Liver (tissue), 9 donors: ENCODE measurements around the gene SYT6. TPM values are rescaled to one million over a fixed set of nuclear protein-coding genes. Genes with fewer than 3 reads are reported as not detected.
"Not testable (repeated sequence)": the region's sequence is repeated elsewhere in the genome, so short reads cannot be mapped to it uniquely, and the experiment has no call there.

Source experiments
- DNase-seq: peaks from one replicate; pipeline ENCODE4 v3.0.0-alpha.2; 2017; ENCODE audit warnings: low spot score
- H3K27ac ChIP-seq, 2 donors: one replicate each; pipeline ENCODE4 v1.7.0; 2013; ENCODE audit warnings: inconsistent platforms in 2 of 2, low read length in 2 of 2, control low read depth in 1 of 2, low read depth in 1 of 2, mild to moderate bottlenecking in 1 of 2
- H3K27me3 ChIP-seq, 4 donors: one replicate each; pipeline versions ENCODE4 v1.6.1 to v1.7.0; 2013; ENCODE audit warnings: low read length in 3 of 4, inconsistent platforms in 1 of 4, mild to moderate bottlenecking in 1 of 4, moderate library complexity in 1 of 4; ENCODE audit not compliant: control insufficient read depth in 4 of 4, insufficient read depth in 4 of 4
- H3K36me3 ChIP-seq, 4 donors: one replicate each; pipeline versions ENCODE4 v1.6.1 to v1.7.0; 2013; ENCODE audit warnings: low read length in 3 of 4, mild to moderate bottlenecking in 3 of 4, low read depth in 1 of 4, moderate library complexity in 1 of 4; ENCODE audit not compliant: control insufficient read depth in 4 of 4, insufficient read depth in 3 of 4
- H3K4me1 ChIP-seq, 4 donors: one replicate each; pipeline versions ENCODE4 v1.6.1 to v1.7.0; 2013; ENCODE audit warnings: low read length in 3 of 4, mild to moderate bottlenecking in 3 of 4, moderate library complexity in 1 of 4; ENCODE audit not compliant: control insufficient read depth in 4 of 4, insufficient read depth in 4 of 4
- H3K4me3 ChIP-seq, 3 donors: one replicate each; pipeline versions ENCODE4 v1.6.1 to v1.7.0; 2013; ENCODE audit warnings: low read length in 3 of 3, control low read depth in 1 of 3, low read depth in 1 of 3, mild to moderate bottlenecking in 1 of 3
- H3K9ac ChIP-seq, 2 donors: one replicate each; pipeline ENCODE4 v1.7.0; 2013; ENCODE audit warnings: low read length in 2 of 2, mild to moderate bottlenecking in 2 of 2, moderate library complexity in 2 of 2, control low read depth in 1 of 2, low read depth in 1 of 2
- H3K9me3 ChIP-seq, 4 donors: one replicate each; pipeline versions ENCODE4 v1.6.1 to v1.7.0; 2013; ENCODE audit warnings: low read length in 3 of 4; ENCODE audit not compliant: control insufficient read depth in 4 of 4
- EGR1 ChIP-seq, 2 donors: IDR thresholded peaks; 2 replicates each; pipeline ENCODE4 v1.6.1; 2016 to 2018; ENCODE audit warnings: antibody characterized with exemption in 2 of 2, low read depth in 2 of 2
- FOXA1 ChIP-seq: IDR thresholded peaks from 2 replicates; pipeline ENCODE4 v1.6.1; 2016; ENCODE audit warnings: antibody characterized with exemption
- FOXA2 ChIP-seq: IDR thresholded peaks from 2 replicates; pipeline ENCODE4 v1.6.1; 2016; ENCODE audit warnings: antibody characterized with exemption
- GABPA ChIP-seq, 2 donors: IDR thresholded peaks in 1 of 2; conservative IDR thresholded peaks in 1 of 2; 2 replicates each; pipeline ENCODE4 v1.6.1; 2016; ENCODE audit warnings: antibody characterized with exemption in 2 of 2, mild to moderate bottlenecking in 1 of 2, moderate library complexity in 1 of 2
- HNF4A ChIP-seq, 2 donors: conservative IDR thresholded peaks; 2 replicates each; pipeline ENCODE4 v1.6.1; 2016; ENCODE audit warnings: antibody characterized with exemption in 2 of 2, mild to moderate bottlenecking in 2 of 2
- HNF4G ChIP-seq: IDR thresholded peaks from 2 replicates; pipeline ENCODE4 v1.6.1; 2016; ENCODE audit warnings: antibody characterized with exemption
- JUND ChIP-seq, 2 donors: IDR thresholded peaks; 2 replicates each; pipeline ENCODE4 v1.6.1; 2016; ENCODE audit warnings: antibody characterized with exemption in 2 of 2
- NR2F2 ChIP-seq: IDR thresholded peaks from 2 replicates; pipeline ENCODE4 v1.6.1; 2016; ENCODE audit warnings: antibody characterized with exemption
- RAD21 ChIP-seq, 2 donors: IDR thresholded peaks; 2 replicates each; pipeline ENCODE4 v1.6.1; 2016; ENCODE audit warnings: antibody characterized with exemption in 2 of 2, mild to moderate bottlenecking in 2 of 2
- SP1 ChIP-seq: IDR thresholded peaks from 2 replicates; pipeline ENCODE4 v1.6.1; 2018; ENCODE audit warnings: antibody characterized with exemption, mild to moderate bottlenecking
- YY1 ChIP-seq: IDR thresholded peaks from 2 replicates; pipeline ENCODE4 v1.6.1; 2016; ENCODE audit warnings: antibody characterized with exemption, mild to moderate bottlenecking
- WGBS: extraction: QIAGEN DNeasy Blood & Tissue Kit; methylation state at CpG from one replicate; pipeline ENCODE4 v1.1.7; 2013; 5-methylcytosine and 5-hydroxymethylcytosine counted together
- polyA plus RNA-seq, 2 donors: library from polyadenylated mRNA; stranded (reverse) in 1 of 2; unstranded in 1 of 2; fragments of 200-250 nt in 1 of 2; fragments of >200 nt in 1 of 2; fragmentation: Nextera tagmentation in 1 of 2; extraction: Ambion mirVana in 1 of 2; gene quantifications; one replicate each; pipeline versions ENCODE4 v1.2.1 to v1.2.3, GENCODE V29; 2013 to 2015
- total RNA-seq, 2 donors: library from RNA; depleted of rRNA; stranded (reverse); fragments of >200 nt; gene quantifications; one replicate each; pipeline ENCODE4 v1.2.3, GENCODE V29; 2014
- TF ChIP-seq, protein P1 (sequence below): fragments of 150-350 bp; IDR thresholded peaks from 2 replicates; pipeline ENCODE4 v1.5.1; 2017; ENCODE audit warnings: improper control_type of control experiment, low read depth, low read length; ENCODE audit not compliant: missing input control
- TF ChIP-seq, protein P2 (sequence below): IDR thresholded peaks from 2 replicates; pipeline ENCODE4 v1.6.1; 2016; ENCODE audit warnings: antibody characterized with exemption
- TF ChIP-seq, protein P3 (sequence below): IDR thresholded peaks from 2 replicates; pipeline ENCODE4 v1.6.1; 2016; ENCODE audit warnings: antibody characterized with exemption, mild to moderate bottlenecking
- TF ChIP-seq, protein P4 (sequence below): IDR thresholded peaks from 2 replicates; pipeline ENCODE4 v1.6.1; 2016; ENCODE audit warnings: antibody characterized with exemption
- TF ChIP-seq, protein P5 (sequence below): IDR thresholded peaks from 2 replicates; pipeline ENCODE4 v1.6.1; 2016; ENCODE audit warnings: antibody characterized with exemption
- donor health status: healthy.
- donor health status: healthy.
- donor health status: healthy.
- donor health status: healthy.
- donor health status: healthy.

Gene SYT6
- total and polyA plus RNA-seq, 4 donors, result under 0.01 to 0.17 TPM; not detected in 2

DNA sequence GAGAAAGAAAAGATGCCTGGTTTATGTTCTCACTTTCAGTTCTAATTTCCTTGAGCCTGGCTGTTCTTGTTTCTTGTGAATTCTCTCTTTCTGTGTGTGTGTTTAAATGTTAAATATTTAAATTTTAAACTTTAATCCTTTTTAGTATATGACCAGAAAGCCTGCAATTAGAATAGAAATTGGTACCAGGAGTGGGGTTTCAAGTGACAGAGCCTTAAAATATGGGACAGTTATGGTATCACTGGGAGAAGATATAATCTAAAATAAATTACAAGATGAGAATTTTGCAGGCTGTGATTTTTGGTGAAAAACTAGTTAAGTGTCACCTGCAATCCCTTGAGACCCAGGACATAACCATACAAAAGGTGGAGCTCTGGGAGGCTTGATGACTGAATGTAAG lies 81.4 kb downstream of the SYT6 start:
- TF ChIP-seq SP1, result no peak
- no peak for TF ChIP-seq YY1
- TF ChIP-seq, protein P1, sequence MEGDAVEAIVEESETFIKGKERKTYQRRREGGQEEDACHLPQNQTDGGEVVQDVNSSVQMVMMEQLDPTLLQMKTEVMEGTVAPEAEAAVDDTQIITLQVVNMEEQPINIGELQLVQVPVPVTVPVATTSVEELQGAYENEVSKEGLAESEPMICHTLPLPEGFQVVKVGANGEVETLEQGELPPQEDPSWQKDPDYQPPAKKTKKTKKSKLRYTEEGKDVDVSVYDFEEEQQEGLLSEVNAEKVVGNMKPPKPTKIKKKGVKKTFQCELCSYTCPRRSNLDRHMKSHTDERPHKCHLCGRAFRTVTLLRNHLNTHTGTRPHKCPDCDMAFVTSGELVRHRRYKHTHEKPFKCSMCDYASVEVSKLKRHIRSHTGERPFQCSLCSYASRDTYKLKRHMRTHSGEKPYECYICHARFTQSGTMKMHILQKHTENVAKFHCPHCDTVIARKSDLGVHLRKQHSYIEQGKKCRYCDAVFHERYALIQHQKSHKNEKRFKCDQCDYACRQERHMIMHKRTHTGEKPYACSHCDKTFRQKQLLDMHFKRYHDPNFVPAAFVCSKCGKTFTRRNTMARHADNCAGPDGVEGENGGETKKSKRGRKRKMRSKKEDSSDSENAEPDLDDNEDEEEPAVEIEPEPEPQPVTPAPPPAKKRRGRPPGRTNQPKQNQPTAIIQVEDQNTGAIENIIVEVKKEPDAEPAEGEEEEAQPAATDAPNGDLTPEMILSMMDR, result no peak
- TF ChIP-seq, protein P2, sequence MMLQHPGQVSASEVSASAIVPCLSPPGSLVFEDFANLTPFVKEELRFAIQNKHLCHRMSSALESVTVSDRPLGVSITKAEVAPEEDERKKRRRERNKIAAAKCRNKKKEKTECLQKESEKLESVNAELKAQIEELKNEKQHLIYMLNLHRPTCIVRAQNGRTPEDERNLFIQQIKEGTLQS, result no peak
- TF ChIP-seq GABPA (IDR thresholded peaks at IDR 0.05 in 1 of 2, conservative IDR thresholded peaks at IDR 0.05 in 1 of 2), result no peak
- no peak for TF ChIP-seq HNF4A (conservative IDR thresholded peaks at IDR 0.05)
- TF ChIP-seq JUND (IDR thresholded peaks at IDR 0.05), result no peak
- TF ChIP-seq, protein P3, sequence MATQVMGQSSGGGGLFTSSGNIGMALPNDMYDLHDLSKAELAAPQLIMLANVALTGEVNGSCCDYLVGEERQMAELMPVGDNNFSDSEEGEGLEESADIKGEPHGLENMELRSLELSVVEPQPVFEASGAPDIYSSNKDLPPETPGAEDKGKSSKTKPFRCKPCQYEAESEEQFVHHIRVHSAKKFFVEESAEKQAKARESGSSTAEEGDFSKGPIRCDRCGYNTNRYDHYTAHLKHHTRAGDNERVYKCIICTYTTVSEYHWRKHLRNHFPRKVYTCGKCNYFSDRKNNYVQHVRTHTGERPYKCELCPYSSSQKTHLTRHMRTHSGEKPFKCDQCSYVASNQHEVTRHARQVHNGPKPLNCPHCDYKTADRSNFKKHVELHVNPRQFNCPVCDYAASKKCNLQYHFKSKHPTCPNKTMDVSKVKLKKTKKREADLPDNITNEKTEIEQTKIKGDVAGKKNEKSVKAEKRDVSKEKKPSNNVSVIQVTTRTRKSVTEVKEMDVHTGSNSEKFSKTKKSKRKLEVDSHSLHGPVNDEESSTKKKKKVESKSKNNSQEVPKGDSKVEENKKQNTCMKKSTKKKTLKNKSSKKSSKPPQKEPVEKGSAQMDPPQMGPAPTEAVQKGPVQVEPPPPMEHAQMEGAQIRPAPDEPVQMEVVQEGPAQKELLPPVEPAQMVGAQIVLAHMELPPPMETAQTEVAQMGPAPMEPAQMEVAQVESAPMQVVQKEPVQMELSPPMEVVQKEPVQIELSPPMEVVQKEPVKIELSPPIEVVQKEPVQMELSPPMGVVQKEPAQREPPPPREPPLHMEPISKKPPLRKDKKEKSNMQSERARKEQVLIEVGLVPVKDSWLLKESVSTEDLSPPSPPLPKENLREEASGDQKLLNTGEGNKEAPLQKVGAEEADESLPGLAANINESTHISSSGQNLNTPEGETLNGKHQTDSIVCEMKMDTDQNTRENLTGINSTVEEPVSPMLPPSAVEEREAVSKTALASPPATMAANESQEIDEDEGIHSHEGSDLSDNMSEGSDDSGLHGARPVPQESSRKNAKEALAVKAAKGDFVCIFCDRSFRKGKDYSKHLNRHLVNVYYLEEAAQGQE, result no peak
- no peak for TF ChIP-seq RAD21 (IDR thresholded peaks at IDR 0.05)
- no peak for TF ChIP-seq FOXA2
- TF ChIP-seq, protein P4, sequence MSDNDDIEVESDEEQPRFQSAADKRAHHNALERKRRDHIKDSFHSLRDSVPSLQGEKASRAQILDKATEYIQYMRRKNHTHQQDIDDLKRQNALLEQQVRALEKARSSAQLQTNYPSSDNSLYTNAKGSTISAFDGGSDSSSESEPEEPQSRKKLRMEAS, result no peak
- TF ChIP-seq, protein P5, sequence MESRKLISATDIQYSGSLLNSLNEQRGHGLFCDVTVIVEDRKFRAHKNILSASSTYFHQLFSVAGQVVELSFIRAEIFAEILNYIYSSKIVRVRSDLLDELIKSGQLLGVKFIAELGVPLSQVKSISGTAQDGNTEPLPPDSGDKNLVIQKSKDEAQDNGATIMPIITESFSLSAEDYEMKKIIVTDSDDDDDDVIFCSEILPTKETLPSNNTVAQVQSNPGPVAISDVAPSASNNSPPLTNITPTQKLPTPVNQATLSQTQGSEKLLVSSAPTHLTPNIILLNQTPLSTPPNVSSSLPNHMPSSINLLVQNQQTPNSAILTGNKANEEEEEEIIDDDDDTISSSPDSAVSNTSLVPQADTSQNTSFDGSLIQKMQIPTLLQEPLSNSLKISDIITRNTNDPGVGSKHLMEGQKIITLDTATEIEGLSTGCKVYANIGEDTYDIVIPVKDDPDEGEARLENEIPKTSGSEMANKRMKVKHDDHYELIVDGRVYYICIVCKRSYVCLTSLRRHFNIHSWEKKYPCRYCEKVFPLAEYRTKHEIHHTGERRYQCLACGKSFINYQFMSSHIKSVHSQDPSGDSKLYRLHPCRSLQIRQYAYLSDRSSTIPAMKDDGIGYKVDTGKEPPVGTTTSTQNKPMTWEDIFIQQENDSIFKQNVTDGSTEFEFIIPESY, result no peak
- TF ChIP-seq HNF4G, result no peak
- TF ChIP-seq EGR1 (IDR thresholded peaks at IDR 0.05; ENCODE audit: low read depth in 2 of 2), result no peak
- no peak for TF ChIP-seq NR2F2
- TF ChIP-seq FOXA1, result no peak
- no peaks in the 10 kb centered on the region for H3K4me1 ChIP-seq
- no peaks in the 10 kb centered on the region for H3K36me3 ChIP-seq

DNA sequence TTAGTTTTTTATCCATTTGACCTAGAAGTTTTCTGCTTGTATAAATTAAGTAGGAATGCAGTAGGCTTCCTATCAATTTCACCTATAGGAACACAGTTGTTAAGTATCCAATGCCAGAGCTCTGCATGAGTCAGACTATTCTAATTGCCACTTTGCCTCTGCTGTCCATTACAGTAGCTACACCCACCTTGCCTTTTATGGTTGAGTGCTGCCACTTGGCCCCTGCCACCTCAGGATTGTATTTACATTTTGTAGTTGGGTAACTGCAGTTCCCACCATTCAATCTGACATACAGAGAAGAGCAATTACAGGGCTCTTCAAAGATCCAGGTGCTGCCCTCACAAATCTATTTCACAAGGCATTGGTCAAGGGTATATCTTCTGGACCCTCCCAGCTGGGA lies 83.9 kb downstream of the SYT6 start:
- H3K27me3 ChIP-seq, H3K9ac ChIP-seq, H3K4me3 ChIP-seq, H3K36me3 ChIP-seq, DNase-seq, H3K27ac ChIP-seq, H3K4me1 ChIP-seq: not testable (repeated sequence)
- peaks cover 0 to 12% (median 4%) of the 10 kb centered on the region in 4 donors for H3K9me3 ChIP-seq

More for the DNA sequence above, 81.4 kb downstream of the SYT6 start:
- Histone ChIP-seq H3K9me3 (peaks cover 0 to 12% (median 4%) of the 10 kb centered on the region in 4 donors), H3K9ac (no peak overlapping the region), H3K27ac (no peak overlapping the region), H3K27me3 (no peaks in the 10 kb centered on the region), H3K4me3 (no peak overlapping the region)
- DNase-seq, result no peak

DNA sequence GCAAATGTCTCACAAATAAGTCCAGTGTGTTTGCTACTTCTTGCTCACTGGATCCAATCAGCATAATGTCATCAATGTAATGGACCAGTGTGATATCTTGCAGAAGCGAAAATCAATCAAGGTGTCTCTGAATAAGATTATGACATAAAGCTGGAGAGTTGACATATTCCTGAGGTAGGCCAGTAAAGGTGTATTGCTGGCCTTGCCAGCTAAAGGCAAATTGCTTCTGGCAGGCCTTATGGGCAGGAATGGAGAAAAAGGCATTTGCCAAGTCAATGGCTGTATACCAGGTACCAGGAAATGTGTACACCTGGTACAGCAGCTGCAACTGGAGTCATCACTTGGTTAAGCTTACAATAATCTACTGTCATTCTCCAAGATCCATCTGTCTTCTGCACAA lies 85.0 kb downstream of the SYT6 start:
- not testable (repeated sequence) for DNase-seq, H3K36me3 ChIP-seq, H3K9ac ChIP-seq, H3K4me1 ChIP-seq, H3K27ac ChIP-seq, H3K4me3 ChIP-seq, H3K27me3 ChIP-seq
- peaks cover 0 to 12% (median 4%) of the 10 kb centered on the region in 4 donors for H3K9me3 ChIP-seq
- 95% methylated on average over 1 of the region's 1 CpG for WGBS

DNA sequence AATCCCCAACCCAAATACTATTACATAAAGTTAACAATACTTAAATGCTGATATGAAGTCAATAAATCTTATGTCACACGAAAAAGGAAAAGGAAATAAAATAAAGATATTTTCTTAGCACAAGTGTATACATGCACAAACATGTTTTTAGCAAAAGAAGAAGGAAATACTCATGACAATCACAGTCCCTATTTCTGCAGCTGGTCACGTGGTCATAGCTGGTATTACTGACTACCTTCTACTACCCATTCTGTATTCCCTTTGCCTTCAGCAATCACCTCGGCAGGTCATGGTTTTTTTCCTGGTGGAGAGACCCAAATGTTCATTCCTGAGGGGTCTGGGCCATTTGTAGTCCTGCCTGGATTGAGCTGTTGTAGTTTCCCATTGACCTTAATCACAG lies 88.0 kb downstream of the SYT6 start:
- not testable (repeated sequence) for H3K27me3 ChIP-seq, DNase-seq, H3K4me3 ChIP-seq, H3K36me3 ChIP-seq, H3K4me1 ChIP-seq, H3K27ac ChIP-seq, H3K9me3 ChIP-seq, H3K9ac ChIP-seq
- WGBS, result 73% methylated on average over 3 of the region's 3 CpGs
